GM12872 (cell line): Measurements from ENCODE around the gene ROR1.

Experiments
- TF ChIP-seq, protein P1 (sequence below): IDR thresholded peaks from 3 replicates; pipeline ENCODE4 v1.5.1; 2011; ENCODE audit warnings: low read depth, mild to moderate bottlenecking, low read length, moderate library complexity; ENCODE audit not compliant: insufficient read depth

The ROR1 gene

DNA sequence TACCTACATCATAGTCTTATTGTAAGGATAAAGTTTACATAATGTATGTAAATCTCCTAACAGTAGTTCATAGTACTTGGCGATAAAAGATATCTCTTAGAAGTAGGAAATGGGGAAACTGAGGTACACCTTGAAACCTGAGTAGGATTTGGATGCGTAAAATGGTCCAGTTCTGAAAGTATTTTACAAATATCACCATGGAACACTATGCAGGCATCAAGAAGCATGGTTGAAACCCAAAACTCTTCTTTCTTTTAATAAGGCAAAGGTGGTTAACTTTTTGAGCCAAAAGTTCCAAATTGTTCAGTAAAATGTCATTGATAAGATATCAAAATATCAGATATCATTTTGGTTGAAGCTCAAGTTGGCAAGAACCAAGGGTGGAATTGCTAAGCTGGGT lies 46.0 kb downstream of the ROR1 start:
- TF ChIP-seq, protein P1, sequence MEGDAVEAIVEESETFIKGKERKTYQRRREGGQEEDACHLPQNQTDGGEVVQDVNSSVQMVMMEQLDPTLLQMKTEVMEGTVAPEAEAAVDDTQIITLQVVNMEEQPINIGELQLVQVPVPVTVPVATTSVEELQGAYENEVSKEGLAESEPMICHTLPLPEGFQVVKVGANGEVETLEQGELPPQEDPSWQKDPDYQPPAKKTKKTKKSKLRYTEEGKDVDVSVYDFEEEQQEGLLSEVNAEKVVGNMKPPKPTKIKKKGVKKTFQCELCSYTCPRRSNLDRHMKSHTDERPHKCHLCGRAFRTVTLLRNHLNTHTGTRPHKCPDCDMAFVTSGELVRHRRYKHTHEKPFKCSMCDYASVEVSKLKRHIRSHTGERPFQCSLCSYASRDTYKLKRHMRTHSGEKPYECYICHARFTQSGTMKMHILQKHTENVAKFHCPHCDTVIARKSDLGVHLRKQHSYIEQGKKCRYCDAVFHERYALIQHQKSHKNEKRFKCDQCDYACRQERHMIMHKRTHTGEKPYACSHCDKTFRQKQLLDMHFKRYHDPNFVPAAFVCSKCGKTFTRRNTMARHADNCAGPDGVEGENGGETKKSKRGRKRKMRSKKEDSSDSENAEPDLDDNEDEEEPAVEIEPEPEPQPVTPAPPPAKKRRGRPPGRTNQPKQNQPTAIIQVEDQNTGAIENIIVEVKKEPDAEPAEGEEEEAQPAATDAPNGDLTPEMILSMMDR = no peak

- TF ChIP-seq, protein P1 = no peak
Observed at GRCh38 chr1:63821091-63822005, 47.5 kb downstream of the ROR1 start.

- TF ChIP-seq, protein P1 = no peak
Observed at GRCh38 chr1:63822540-63822939, 48.7 kb downstream of the ROR1 start.

- TF ChIP-seq, protein P1 = no peak
Observed at GRCh38 chr1:63824451-63824850, 50.6 kb downstream of the ROR1 start.

GRCh38 chr1:63825111-63825510 lies 51.3 kb downstream of the ROR1 start:
- TF ChIP-seq, protein P1 = no peak

DNA sequence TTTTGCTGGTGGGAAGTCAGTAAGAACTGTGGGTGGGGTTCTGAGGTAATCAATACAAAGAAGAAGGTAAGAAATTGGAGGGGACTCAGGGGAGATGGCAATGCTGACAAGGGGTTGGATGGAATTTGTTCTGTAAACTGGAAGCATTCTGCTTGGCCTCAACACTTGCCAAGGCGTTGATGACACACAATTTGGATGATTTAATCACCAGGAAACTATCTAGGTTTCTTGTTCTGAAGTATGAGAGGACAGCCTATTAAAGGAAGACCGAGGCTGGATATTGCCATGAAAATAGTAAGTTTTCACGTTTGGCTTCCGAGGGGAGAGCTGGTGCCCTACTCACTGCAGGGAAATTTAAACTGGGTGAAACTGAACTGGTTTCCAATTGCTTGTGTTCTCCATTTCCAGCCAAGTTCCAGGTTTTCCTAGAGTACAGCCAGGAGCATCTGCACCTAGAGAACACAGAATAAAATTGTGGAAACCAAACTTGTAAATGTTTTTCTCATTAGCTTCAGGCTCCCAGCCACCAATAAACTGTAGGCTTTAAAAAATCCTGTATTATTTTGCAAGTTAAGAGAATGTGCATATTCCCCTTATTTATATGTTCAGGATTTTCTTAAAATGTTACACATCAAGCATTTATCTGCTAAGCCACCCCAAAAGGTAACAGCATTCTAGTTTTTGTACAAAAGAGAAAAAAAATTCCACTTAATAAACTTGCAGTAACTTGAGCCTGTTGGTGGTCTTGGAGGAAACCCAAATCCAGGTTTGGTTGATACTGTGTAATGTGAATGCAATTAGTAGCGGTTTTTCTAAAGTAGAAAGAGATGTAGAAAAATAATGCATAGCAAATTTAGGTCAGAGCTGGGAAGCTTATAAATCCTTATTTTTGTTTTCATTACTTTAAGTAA lies 53.8 kb downstream of the ROR1 start:
- TF ChIP-seq, protein P1 = no peak
